IPS-15b (cell line): ENCODE measurements around the gene ADGRD2.

ENCODE experiments used
- H3K27me3 ChIP-seq: one replicate; pipeline ENCODE4 v1.6.1; 2013; ENCODE audit warnings: low read length; ENCODE audit not compliant: control insufficient read depth, insufficient read depth
- H3K36me3 ChIP-seq: one replicate; pipeline ENCODE4 v1.6.1; 2013; ENCODE audit warnings: low read length; ENCODE audit not compliant: control insufficient read depth, insufficient read depth
- H3K4me1 ChIP-seq: one replicate; pipeline ENCODE4 v1.6.1; 2013; ENCODE audit warnings: mild to moderate bottlenecking, low read length; ENCODE audit not compliant: control insufficient read depth, insufficient read depth
- H3K4me3 ChIP-seq: one replicate; pipeline ENCODE4 v1.5.1; 2013; ENCODE audit warnings: low read depth, low read length
- H3K9ac ChIP-seq: one replicate; pipeline ENCODE4 v1.6.1; 2013; ENCODE audit warnings: low read depth, mild to moderate bottlenecking, low read length
- H3K9me3 ChIP-seq: one replicate; pipeline ENCODE4 v1.6.1; 2013; ENCODE audit warnings: mild to moderate bottlenecking, low read length; ENCODE audit not compliant: control insufficient read depth, insufficient read depth

ADGRD2 gene

GRCh38 chr9:124450241-124450924 lies at the start of gene ADGRD2:
TSS of gene ADGRD2 (plus strand) at chr9:124450451. CDS start at chr9:124451667, 1,216 bp downstream.
- Histone ChIP-seq H3K36me3 (peaks cover 3% of the 10 kb centered on the region), H3K4me1 (peaks cover 6% of the 10 kb centered on the region), H3K27me3 (peaks cover 31% of the 10 kb centered on the region), H3K9me3 (no peaks in the 10 kb centered on the region), H3K4me3 (peak within 1 kb of the TSS; percentile 73), H3K9ac (no peak within 1 kb of the TSS)

GRCh38 chr9:124403246-124403645 lies 47.0 kb upstream of the ADGRD2 start:
- Histone ChIP-seq H3K4me1 (peaks cover 17% of the 10 kb centered on the region), H3K9ac (no peak overlapping the region), H3K4me3 (no peak overlapping the region), H3K36me3 (peaks cover 26% of the 10 kb centered on the region), H3K9me3 (no peaks in the 10 kb centered on the region), H3K27me3 (no peaks in the 10 kb centered on the region)

GRCh38 chr9:124409410-124409809 lies 40.8 kb upstream of the ADGRD2 start:
- H3K36me3 ChIP-seq, result peaks cover 33% of the 10 kb centered on the region
- H3K27me3 ChIP-seq, result no peaks in the 10 kb centered on the region
- H3K4me1 ChIP-seq, result no peaks in the 10 kb centered on the region
- no peaks in the 10 kb centered on the region for H3K9me3 ChIP-seq
- H3K4me3 ChIP-seq, result no peak overlapping the region
- H3K9ac ChIP-seq, result no peak overlapping the region

- Histone ChIP-seq H3K9ac (no peak overlapping the region), H3K9me3 (no peaks in the 10 kb centered on the region), H3K4me3 (no peak overlapping the region), H3K4me1 (no peaks in the 10 kb centered on the region), H3K27me3 (no peaks in the 10 kb centered on the region), H3K36me3 (peaks cover 26% of the 10 kb centered on the region)
These were observed 39.8 kb upstream of the ADGRD2 start for GRCh38 chr9:124410321-124410913.

GRCh38 chr9:124411514-124412227 lies 38.6 kb upstream of the ADGRD2 start:
- no peaks in the 10 kb centered on the region for H3K4me1 ChIP-seq
- H3K27me3 ChIP-seq, result no peaks in the 10 kb centered on the region
- peaks cover 22% of the 10 kb centered on the region for H3K36me3 ChIP-seq
- no peak overlapping the region for H3K4me3 ChIP-seq
- H3K9me3 ChIP-seq, result no peaks in the 10 kb centered on the region
- no peak overlapping the region for H3K9ac ChIP-seq

- Histone ChIP-seq H3K36me3 (peaks cover 20% of the 10 kb centered on the region), H3K4me1 (no peaks in the 10 kb centered on the region), H3K9me3 (no peaks in the 10 kb centered on the region), H3K9ac (no peak overlapping the region), H3K4me3 (no peak overlapping the region), H3K27me3 (no peaks in the 10 kb centered on the region)
These were observed 38.0 kb upstream of the ADGRD2 start for GRCh38 chr9:124412228-124412575.

- no peaks in the 10 kb centered on the region for H3K9me3 ChIP-seq
These were observed 35.6 kb upstream of the ADGRD2 start for GRCh38 chr9:124414612-124415011.

GRCh38 chr9:124415102-124415851 lies 35.0 kb upstream of the ADGRD2 start, which contains the start of gene PSMB7:
TSS of gene PSMB7 (minus strand) at chr9:124415442. CDS start at chr9:124415425, 17 bp downstream.
- no peaks in the 10 kb centered on the region for H3K27me3 ChIP-seq
- peaks cover 17% of the 10 kb centered on the region for H3K36me3 ChIP-seq
- H3K4me1 ChIP-seq, result no peaks in the 10 kb centered on the region
- H3K9me3 ChIP-seq, result no peaks in the 10 kb centered on the region
- peak within 1 kb of the TSS; percentile 96 for H3K4me3 ChIP-seq
- peak within 1 kb of the TSS; percentile 82 for H3K9ac ChIP-seq

More at GRCh38 chr9:124414612-124415011, 35.6 kb upstream of the ADGRD2 start:
- Histone ChIP-seq H3K9ac (peak overlapping the region; percentile 82), H3K27me3 (no peaks in the 10 kb centered on the region), H3K36me3 (peaks cover 17% of the 10 kb centered on the region), H3K4me3 (peak overlapping the region; percentile 96), H3K4me1 (no peaks in the 10 kb centered on the region)

- Histone ChIP-seq H3K4me1 (no peaks in the 10 kb centered on the region), H3K9ac (no peak overlapping the region), H3K4me3 (no peak overlapping the region), H3K36me3 (peaks cover 17% of the 10 kb centered on the region), H3K27me3 (no peaks in the 10 kb centered on the region), H3K9me3 (no peaks in the 10 kb centered on the region)
These were observed 34.3 kb upstream of the ADGRD2 start for GRCh38 chr9:124415852-124416484.

GRCh38 chr9:124419832-124420489 lies 30.3 kb upstream of the ADGRD2 start:
- peaks cover 5% of the 10 kb centered on the region for H3K27me3 ChIP-seq
- no peaks in the 10 kb centered on the region for H3K36me3 ChIP-seq
- H3K4me1 ChIP-seq, result no peaks in the 10 kb centered on the region
- no peaks in the 10 kb centered on the region for H3K9me3 ChIP-seq
- no peak overlapping the region for H3K4me3 ChIP-seq
- no peak overlapping the region for H3K9ac ChIP-seq
